Measurements from ENCODE around the gene UBN1. TPM values are rescaled to one million over a fixed set of nuclear protein-coding genes. Genes with fewer than 3 reads are reported as not detected.

Gene UBN1
- total and polyA plus RNA-seq, 2 donors (not counting 3 experiments of a cell fraction or from before 2014, with no cell fraction given), result 26.0 to 44.8 TPM

- H3K4me1 ChIP-seq (ENCODE audit: control insufficient read depth, extremely low read depth, insufficient read depth, low read length), result no peaks in the 10 kb centered on the region
- no peaks in the 10 kb centered on the region for H3K9me3 ChIP-seq (replicated peaks; ENCODE audit: control insufficient read depth, insufficient read depth, low read length)
- dilution Hi-C loops (cut with MboI; ENCODE audit: extremely low pct_ligation_motif_present, low sequenced_read_pairs), result no loop called here
- no peak overlapping the region for H3K4me2 ChIP-seq (ENCODE audit: insufficient read depth, low read length)
- BruUV-seq (replicated peaks), result no TSS peak
- no peaks in the 10 kb centered on the region for H4K20me1 ChIP-seq (replicated peaks; ENCODE audit: control insufficient read depth, extremely low read depth, insufficient read depth, low read length)
- H3K9me1 ChIP-seq (replicated peaks; ENCODE audit: control insufficient read depth, extremely low read depth, insufficient read depth, low read length), result no peaks in the 10 kb centered on the region
- no peak for FAIRE-seq
- no peak overlapping the region for H3K4me3 ChIP-seq (replicated peaks in 1 of 3; ENCODE audit: insufficient read depth in 1 of 3, low read depth in 1 of 3, low read length in 3 of 3)
- ChIA-PET CTCF (interaction anchor here (1.3 kb wide), 2 partner anchors 10 to 63 kb away, joined by 3 to 6 read pairs; partner anchors contain the start of gene SEC14L5), POLR2A (no interaction called here)
- TF ChIP-seq GATA2 (IDR thresholded peaks at IDR 0.05; ENCODE audit: insufficient read depth, insufficient read length, low read depth, low read length) (no peak), MAX (IDR thresholded peaks at IDR 0.05; ENCODE audit: insufficient read depth, insufficient read length) (no peak), CTCF (IDR thresholded peaks at IDR 0.05; ENCODE audit: extremely low read depth in 1 of 2, insufficient read depth in 1 of 2, low read depth in 1 of 2, low read length in 2 of 2) (no peak), MYC (IDR thresholded peaks at IDR 0.05; ENCODE audit: low read depth, low read length) (no peak), EZH2 (IDR thresholded peaks at IDR 0.05; ENCODE audit: borderline replicate concordance, low read depth, low read length, severe bottlenecking) (no peak), FOS (IDR thresholded peaks at IDR 0.05; ENCODE audit: borderline replicate concordance, insufficient read depth, low read length) (no peak), POLR2A (IDR thresholded peaks at IDR 0.05; ENCODE audit: low read depth, low read length) (no peak), POLR2AphosphoS5 (IDR thresholded peaks at IDR 0.05; ENCODE audit: insufficient read depth, low read depth, low read length) (no peak), JUN (IDR thresholded peaks at IDR 0.05; ENCODE audit: borderline replicate concordance, insufficient read depth, insufficient read length, low read depth) (no peak)
- H3K79me2 ChIP-seq (ENCODE audit: control insufficient read depth, insufficient read depth, low read length), result no peaks in the 10 kb centered on the region
- intact Hi-C loops (cut with micrococcal nuclease), result loop anchor here (10.0 kb wide), 1 partner anchor 60 kb away; the partner anchor contains the start of gene SEC14L5
- H3K27me3 ChIP-seq (ENCODE audit: control insufficient read depth in 2 of 2, insufficient read depth in 2 of 2, low read length in 2 of 2), result no peaks in the 10 kb centered on the region
- H2AFZ ChIP-seq (ENCODE audit: low read depth, low read length), result no peak overlapping the region
- H3K27ac ChIP-seq (ENCODE audit: insufficient read depth, low read depth, low read length), result no peak overlapping the region
- no peaks in the 10 kb centered on the region for H3K36me3 ChIP-seq (ENCODE audit: control insufficient read depth in 2 of 2, extremely low read depth in 1 of 2, insufficient read depth in 2 of 2, low read length in 2 of 2)
- no peak overlapping the region for H3K9ac ChIP-seq (replicated peaks; ENCODE audit: extremely low read depth, insufficient read depth, low read length)
- DNase-seq (ENCODE audit: low read depth, low spot score), result no peak
Measured at GRCh38 chr16:4894276-4895150, 47.2 kb downstream of the UBN1 start.

All from endothelial cell of umbilical vein (primary cell).